ENCODE data around the gene CAMK2N1.
"Not testable (repeated sequence)": the region's sequence is repeated elsewhere in the genome, so short reads cannot be mapped to it uniquely, and the experiment has no call there.

CAMK2N1 gene

DNA sequence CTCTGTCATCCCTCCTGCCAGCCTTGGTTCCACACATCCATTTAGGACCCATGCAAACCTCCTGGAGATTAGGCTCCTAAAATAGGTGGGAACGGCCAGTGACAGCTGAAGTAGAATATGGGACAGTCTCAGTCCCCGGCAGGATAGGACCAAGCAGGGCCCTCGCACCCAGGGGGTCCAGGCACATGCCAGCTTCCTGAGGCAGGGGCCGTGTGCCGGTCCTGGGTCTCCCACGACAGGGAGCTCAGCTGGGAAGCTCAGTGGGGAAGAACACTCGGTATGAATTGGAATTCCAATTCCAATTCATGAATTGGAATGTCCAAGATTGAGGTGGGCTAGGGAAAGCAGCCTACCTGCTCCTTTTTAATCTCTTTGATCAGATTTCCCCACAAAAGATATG lies 12.1 kb upstream of the CAMK2N1 start:
- Histone ChIP-seq H3K4me2 (ENCODE audit: low read length) (no peak overlapping the region), H3K9ac (ENCODE audit: low read length) (no peak overlapping the region), H3K27ac (ENCODE audit: low read length) (no peak overlapping the region), H3K9me3 (ENCODE audit: insufficient read depth, low read length) (no peaks in the 10 kb centered on the region), H3K27me3 (ENCODE audit: low read depth, low read length) (no peaks in the 10 kb centered on the region), H3K4me3 (ENCODE audit: low read length) (no peak overlapping the region), H3K79me2 (ENCODE audit: low read length) (no peaks in the 10 kb centered on the region), H4K20me1 (ENCODE audit: insufficient read depth, low read length) (no peaks in the 10 kb centered on the region), H3K4me1 (ENCODE audit: low read length) (peaks cover 16% of the 10 kb centered on the region), H3K36me3 (replicated peaks; ENCODE audit: low read depth, low read length) (peaks cover 5% of the 10 kb centered on the region), H2AFZ (ENCODE audit: low read depth, low read length) (no peak overlapping the region)
- TF ChIP-seq EZH2phosphoT487 (IDR thresholded peaks at IDR 0.05; ENCODE audit: low read depth) = no peak
- TF ChIP-seq, protein P1, sequence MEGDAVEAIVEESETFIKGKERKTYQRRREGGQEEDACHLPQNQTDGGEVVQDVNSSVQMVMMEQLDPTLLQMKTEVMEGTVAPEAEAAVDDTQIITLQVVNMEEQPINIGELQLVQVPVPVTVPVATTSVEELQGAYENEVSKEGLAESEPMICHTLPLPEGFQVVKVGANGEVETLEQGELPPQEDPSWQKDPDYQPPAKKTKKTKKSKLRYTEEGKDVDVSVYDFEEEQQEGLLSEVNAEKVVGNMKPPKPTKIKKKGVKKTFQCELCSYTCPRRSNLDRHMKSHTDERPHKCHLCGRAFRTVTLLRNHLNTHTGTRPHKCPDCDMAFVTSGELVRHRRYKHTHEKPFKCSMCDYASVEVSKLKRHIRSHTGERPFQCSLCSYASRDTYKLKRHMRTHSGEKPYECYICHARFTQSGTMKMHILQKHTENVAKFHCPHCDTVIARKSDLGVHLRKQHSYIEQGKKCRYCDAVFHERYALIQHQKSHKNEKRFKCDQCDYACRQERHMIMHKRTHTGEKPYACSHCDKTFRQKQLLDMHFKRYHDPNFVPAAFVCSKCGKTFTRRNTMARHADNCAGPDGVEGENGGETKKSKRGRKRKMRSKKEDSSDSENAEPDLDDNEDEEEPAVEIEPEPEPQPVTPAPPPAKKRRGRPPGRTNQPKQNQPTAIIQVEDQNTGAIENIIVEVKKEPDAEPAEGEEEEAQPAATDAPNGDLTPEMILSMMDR (IDR thresholded peaks at IDR 0.05; ENCODE audit: low read depth, low read length) = no peak

DNA sequence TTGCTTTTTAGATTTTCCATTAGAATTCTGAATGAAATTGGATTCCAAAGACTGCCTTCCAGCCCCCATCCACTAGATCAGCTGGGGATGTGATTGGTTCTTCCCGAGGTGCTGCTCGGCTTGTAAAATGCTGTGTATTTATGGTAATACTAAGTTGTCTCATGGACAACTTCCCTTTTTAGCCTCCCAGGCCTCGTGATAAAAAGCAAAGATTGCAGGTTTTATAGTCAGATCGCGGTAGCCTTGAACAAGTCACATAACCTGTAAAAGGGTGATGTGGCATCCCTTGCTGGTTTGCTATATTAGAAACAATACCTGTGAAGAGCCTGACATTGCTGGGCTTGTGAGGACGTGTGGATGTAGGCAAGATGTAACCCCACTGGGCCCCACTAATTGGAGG lies 11.5 kb upstream of the CAMK2N1 start:
- peaks cover 19% of the 10 kb centered on the region for H3K4me1 ChIP-seq (ENCODE audit: low read length)
- no peak for TF ChIP-seq EZH2phosphoT487 (IDR thresholded peaks at IDR 0.05; ENCODE audit: low read depth)
- TF ChIP-seq, protein P1 (IDR thresholded peaks at IDR 0.05; ENCODE audit: low read depth, low read length) = no peak
- no peak overlapping the region for H3K4me3 ChIP-seq (ENCODE audit: low read length)
- H3K27me3 ChIP-seq (ENCODE audit: low read depth, low read length) = no peaks in the 10 kb centered on the region
- H3K9ac ChIP-seq (ENCODE audit: low read length) = no peak overlapping the region
- no peaks in the 10 kb centered on the region for H3K79me2 ChIP-seq (ENCODE audit: low read length)
- H3K4me2 ChIP-seq (ENCODE audit: low read length) = no peak overlapping the region
- H2AFZ ChIP-seq (ENCODE audit: low read depth, low read length) = no peak overlapping the region
- H3K36me3 ChIP-seq (replicated peaks; ENCODE audit: low read depth, low read length) = peaks cover 5% of the 10 kb centered on the region
- no peak overlapping the region for H3K27ac ChIP-seq (ENCODE audit: low read length)
- H3K9me3 ChIP-seq (ENCODE audit: insufficient read depth, low read length) = no peaks in the 10 kb centered on the region
- no peaks in the 10 kb centered on the region for H4K20me1 ChIP-seq (ENCODE audit: insufficient read depth, low read length)

DNA sequence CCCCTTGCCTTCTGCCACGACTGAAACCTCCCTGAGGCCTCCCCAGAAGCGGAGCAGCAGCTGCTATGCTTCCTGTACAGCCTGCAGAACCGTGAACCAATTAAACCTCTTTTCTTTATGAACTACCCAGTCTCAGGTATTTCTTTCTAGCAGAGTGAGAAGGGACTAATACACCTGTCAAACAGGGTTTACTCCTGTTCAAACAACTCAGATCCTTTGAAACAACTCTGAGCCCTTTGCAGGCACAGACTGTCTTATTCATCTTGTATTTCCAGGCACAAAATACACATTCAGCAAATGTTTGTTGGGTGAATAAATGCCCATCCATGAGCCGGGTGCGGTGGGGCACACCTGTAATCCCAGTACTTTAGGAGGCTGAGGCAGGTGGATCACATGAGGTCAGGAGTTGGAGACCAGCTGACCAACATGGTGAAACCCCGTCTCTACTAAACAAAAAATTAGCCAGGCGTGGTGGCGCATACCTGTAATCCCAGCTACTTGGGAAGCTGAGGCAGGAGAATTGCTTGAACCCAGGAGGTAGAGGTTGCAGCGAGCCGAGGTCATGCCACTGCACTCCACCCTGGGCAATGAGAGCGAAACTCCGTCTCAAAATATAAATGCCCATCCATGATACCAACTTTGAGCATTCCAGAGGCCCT lies 10.8 kb upstream of the CAMK2N1 start:
- not testable (repeated sequence) for H3K79me2 ChIP-seq (ENCODE audit: low read length); H3K9me3 ChIP-seq (ENCODE audit: insufficient read depth, low read length); H3K27me3 ChIP-seq (ENCODE audit: low read depth, low read length); H4K20me1 ChIP-seq (ENCODE audit: insufficient read depth, low read length); H3K36me3 ChIP-seq (replicated peaks; ENCODE audit: low read depth, low read length); H3K4me3 ChIP-seq (ENCODE audit: low read length); H3K27ac ChIP-seq (ENCODE audit: low read length); H3K4me2 ChIP-seq (ENCODE audit: low read length); H3K9ac ChIP-seq (ENCODE audit: low read length); H2AFZ ChIP-seq (ENCODE audit: low read depth, low read length)
- peaks cover 19% of the 10 kb centered on the region for H3K4me1 ChIP-seq (ENCODE audit: low read length)

DNA sequence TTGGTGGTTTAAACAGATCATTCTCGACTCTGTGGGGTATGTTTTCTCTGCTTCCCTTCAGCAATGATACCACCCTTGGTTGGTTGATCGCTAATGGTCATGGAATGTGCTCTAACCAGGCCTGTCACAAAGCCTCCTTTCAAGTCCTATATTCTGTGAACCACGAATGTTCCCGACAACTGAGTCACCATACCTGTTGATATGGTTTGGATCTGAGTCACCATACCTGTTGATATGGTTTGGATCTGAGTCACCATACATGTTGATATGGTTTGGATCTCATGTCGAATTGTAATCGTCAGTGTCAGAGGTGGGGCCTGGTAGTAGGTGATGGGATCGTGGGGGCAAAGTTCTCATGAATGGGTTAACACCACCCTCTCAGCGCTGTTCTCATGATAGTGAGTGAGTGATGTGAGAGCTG lies 10.2 kb upstream of the CAMK2N1 start:
- Histone ChIP-seq H3K9ac (ENCODE audit: low read length) (no peak overlapping the region), H4K20me1 (ENCODE audit: insufficient read depth, low read length) (no peaks in the 10 kb centered on the region), H3K27ac (ENCODE audit: low read length) (no peak overlapping the region), H3K4me1 (ENCODE audit: low read length) (peaks cover 19% of the 10 kb centered on the region), H3K9me3 (ENCODE audit: insufficient read depth, low read length) (no peaks in the 10 kb centered on the region), H3K4me2 (ENCODE audit: low read length) (no peak overlapping the region), H3K27me3 (ENCODE audit: low read depth, low read length) (no peaks in the 10 kb centered on the region), H3K4me3 (ENCODE audit: low read length) (no peak overlapping the region), H3K36me3 (replicated peaks; ENCODE audit: low read depth, low read length) (peaks cover 5% of the 10 kb centered on the region), H2AFZ (ENCODE audit: low read depth, low read length) (no peak overlapping the region), H3K79me2 (ENCODE audit: low read length) (no peaks in the 10 kb centered on the region)
- TF ChIP-seq EZH2phosphoT487 (IDR thresholded peaks at IDR 0.05; ENCODE audit: low read depth) = no peak
- TF ChIP-seq, protein P1 (IDR thresholded peaks at IDR 0.05; ENCODE audit: low read depth, low read length) = no peak

Data from OCI-LY3 (cell line).